ENCODE measurements around the gene PXMP4.

PXMP4 gene

DNA sequence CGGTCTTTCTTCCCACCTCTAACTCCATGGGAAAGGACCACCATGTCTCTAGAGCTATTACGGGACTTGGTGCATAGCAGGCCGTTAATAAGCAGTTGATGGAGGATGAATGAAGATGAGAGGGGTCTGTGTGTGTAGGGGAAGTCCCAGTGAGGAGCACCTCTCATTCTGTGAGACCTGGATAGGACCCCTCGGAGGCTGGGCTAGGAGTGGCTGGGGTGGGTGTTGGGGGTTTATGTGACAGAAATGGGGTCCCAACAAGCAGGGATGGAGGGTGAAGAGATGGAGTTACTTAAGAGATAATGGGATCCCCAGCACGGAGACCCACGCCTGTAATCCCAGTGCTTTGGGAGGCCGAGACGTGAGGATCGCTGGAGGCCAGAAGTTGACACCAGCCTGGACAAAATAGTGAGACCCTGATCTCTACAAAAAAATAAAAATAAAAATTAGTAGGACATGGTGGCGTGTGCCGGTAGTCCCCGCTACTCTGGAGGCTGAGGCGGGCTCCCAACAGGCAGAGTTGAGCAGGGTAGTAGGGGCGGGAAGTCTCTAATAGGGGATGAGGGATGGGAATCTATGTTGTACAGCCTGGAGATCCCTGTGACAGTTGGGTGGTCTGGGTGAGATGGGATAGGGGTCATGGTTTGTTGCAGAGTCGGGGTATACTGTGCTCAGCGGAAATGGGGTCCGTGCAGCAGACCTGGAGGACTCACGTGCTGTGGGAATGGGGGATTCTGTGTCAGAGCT, 11.0 kb upstream of the PXMP4 start:
- no peak for FAIRE-seq

GRCh38 chr20:33729101-33729500, 9.0 kb upstream of the PXMP4 start:
- FAIRE-seq, result no peak

DNA sequence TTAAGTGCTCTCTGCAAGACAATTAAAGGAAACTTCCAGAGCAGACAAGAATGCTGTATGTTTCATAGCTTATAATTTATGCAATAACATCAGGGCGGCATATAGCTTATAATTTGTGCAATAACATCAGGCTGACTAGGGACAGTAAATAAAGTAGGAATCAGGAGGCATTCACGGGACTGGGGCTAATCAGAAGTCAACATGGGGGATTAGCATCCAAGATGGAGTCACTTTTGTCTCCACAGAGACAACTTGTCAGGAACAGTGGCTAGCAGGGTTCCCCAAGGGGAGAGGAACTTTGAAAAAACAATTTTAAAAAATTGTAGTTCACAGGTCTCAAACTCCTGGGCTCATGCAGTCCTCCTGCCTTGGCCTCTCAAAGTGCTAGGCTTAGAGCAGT, 8.4 kb upstream of the PXMP4 start:
- no peak for FAIRE-seq

- FAIRE-seq, result no peak
Observed at GRCh38 chr20:33727806-33728205, 7.7 kb upstream of the PXMP4 start.

GRCh38 chr20:33727115-33727479, 7.0 kb upstream of the PXMP4 start:
- FAIRE-seq, result no peak

- FAIRE-seq, result no peak
Observed at GRCh38 chr20:33725607-33726264, 5.6 kb upstream of the PXMP4 start.

GRCh38 chr20:33724439-33725094, 4.5 kb upstream of the PXMP4 start:
- no peak for FAIRE-seq

DNA sequence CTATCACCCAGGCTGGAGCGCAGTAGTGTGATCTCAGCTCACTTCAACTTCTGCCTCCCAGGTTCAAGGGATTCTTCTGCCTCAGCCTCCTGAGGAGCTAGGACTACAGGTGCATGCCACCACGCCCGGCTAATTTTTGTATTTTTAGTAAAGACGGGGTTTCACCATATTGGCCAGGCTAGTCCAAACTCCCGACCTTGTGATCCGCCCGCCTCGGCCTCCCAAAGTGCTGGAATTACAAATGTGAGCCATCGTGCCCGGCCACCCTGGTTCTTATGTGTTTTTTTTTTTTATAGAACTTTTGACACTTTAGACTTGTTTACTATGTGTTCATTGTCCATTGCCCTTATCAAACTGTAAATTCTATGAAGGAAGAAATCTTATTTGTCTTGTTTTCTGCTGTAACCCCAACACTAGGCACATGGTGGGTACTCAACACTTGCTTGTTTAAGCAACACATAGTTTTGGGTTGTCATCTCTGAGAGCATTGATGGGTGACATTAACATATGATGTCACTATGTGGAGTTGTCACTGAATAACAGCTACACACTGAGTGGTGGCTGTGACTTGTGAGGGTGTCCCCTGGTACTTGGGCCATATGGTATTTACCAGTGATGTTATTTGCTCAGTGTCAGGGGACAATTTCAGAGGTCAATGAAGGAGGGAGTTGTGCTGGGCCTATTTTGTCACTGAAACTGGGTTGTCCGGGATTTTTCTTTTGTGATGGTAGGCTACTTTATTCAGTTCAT, 1.5 kb upstream of the PXMP4 start:
- no peak for FAIRE-seq

DNA sequence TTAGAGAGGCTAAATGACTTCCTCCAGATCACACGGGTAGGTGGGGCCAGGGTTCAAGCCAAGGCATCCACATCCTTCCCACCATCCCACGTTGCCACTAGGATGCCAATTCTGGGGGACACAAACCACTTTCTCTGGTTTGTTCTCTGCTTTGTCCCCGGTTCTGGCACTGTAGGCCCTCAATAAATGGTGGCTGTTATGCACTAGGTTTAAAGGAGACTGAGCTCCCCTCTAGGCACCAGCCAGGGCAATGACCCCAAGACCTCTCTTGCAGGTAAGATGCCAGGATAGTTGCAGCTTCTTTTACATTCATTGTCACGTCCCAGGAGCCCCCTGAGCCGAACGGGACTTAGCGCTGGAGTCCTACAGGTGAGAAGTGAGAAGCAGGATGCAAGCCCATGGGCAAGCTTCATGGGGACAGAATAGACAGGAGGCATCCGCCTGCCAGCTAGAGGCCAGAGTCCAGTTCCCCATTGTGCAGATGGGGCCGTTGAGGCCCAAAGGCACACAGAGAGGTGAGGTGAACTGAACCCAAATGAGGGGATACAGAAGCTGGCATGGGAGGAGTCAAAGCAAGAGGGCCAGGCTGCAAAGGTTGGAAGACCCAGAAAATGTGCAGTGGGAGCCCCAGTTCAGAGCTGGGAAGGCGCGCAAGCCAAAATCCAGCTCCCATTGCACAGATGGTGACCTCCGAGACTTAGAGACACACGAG, 677 bp downstream of the PXMP4 start:
- no peak for FAIRE-seq

GRCh38 chr20:33716498-33716897, 3.6 kb downstream of the PXMP4 start:
- FAIRE-seq, result no peak

DNA sequence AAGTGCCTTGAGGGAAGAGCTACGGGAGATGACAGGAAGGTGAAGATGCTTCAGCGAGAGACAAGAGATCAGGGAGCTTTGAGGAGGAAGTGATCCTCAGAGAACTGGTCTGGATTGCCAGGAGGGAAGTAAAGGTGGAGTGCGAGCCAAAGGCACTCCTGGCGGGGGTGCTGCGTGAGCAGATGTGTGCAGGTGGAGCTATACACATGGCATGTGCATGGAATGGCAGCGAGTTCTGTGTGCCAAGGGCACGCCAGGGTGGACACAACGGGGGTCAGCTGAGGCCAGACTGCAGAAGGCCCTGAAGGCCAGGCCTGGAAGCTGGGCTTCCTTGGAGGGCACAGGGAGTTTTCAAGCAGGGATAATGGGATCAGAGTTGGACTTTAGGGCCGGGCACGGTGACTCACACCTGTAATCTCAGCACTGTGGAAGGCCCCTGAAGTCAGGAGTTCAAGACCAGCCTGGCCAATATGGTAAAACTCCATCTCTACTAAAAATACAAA, 6.2 kb downstream of the PXMP4 start:
- FAIRE-seq, result no peak

DNA sequence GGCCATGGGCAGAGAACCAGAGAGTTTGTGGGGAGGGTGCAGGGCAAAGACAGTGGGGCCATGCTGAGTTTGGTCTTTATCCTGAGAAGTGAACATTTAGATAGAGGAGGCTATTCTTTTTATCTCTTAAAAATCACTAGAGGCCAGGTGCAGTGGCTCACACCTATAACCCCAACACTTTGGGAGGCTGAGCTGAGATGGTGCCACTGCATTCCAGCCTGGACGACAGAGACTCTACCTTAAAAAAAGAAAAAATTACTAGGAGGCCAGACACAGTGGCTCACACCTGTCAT, 8.7 kb downstream of the PXMP4 start:
- no peak for FAIRE-seq

DNA sequence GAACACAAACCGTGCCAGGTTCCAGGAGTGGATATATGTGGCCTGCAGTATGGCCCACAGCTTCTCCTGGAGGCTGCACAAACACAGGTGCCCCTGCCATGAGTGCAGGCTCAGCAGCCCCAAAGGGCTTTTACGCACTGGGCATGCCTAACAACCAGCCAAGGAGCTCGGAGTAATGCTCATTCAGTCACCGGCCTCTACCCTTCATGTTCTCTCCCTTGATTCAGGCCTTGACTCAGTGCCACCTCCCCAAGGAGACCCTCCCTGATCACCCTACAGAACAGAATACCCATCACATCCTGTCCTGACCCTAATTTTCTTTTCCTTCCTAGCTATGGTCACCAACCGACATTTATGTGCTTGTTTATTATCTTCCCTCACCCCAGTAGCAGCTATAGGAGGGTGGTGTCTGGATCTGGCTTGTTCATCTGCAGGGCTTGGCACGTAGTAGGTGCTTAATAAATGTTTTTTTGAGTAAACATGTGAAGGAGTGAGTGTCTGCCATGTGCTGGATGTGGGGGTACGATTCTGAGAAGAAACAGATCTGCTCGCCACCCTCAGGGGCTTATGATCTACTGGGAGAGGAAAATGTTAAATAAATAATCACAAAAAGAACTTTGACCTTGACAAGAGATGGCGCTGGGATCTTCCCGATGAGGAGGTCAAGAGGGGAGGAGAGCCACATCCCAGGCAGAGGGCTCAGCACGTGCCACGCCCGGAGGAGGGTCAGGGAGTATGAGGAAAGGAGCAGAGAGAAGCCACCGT, 9.2 kb downstream of the PXMP4 start:
- no peak for FAIRE-seq

DNA sequence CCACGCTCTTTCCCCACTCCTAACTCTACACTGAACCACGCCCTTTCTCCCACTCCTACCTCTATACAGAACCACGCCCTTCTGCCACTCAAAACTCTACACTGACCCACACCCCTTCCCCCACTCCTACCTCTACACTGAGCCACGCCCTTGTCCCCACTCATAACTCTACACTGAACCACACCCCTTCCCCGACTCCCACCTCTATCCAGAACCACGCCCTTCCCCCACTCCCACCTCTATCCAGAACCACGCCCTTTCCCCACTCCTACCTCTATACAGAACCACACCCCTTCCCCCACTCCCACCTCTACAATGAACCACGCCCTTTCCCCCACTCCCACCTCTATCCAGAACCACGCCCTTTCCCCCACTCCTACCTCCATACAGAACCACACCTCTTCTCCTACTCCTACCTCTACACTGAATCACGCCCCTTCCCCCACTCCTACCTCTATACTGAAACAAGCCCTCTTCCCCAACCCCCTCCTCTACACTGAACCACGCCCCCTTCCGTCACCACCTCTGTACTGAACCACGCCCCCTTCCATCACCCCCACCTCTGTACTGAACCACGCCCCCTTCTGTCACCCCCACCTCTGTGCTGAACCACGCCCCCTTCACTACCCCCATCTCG, 10.1 kb downstream of the PXMP4 start:
- no peak for FAIRE-seq

DNA sequence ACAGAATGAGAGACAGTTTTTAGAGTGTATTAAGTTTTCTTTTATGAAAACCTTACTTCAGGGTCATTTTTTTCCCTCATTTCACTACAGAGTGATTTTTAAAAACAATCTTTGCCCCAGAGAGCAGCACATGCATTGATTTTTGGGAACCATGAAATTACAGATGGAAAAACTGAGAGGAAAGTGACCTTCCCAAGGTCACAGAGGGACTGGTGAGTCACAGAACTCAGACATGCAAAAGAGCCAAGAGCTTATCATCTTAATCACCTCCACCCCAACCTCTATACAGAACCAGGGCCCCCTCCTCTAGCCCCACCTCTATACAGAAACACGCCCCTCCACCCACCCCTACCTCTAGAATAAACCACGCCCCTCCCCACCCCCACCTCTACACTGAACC, 10.7 kb downstream of the PXMP4 start:
- no peak for FAIRE-seq

DNA sequence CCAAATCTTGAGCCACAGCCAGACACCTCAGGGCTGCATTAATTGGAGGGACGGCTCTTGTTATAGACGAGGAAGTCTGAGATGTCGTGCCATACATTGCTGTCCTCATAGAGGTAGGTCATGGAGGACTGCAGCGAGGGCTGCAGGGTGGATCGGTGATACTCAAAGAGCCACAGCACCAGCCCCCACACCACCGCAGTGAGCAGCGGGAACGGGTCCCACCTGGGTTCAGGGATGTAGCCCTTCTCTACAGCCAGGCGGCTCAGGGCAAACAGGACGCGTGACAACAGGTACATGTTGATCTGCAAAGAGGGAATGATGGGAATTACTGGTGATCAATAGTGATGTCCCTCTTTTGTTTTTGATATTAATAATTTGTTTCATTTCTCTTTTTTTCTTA, 12.4 kb downstream of the PXMP4 start:
- FAIRE-seq, result no peak

- no peak for FAIRE-seq
Observed at GRCh38 chr20:33704197-33704924, 15.7 kb downstream of the PXMP4 start.

- FAIRE-seq, result no peak
Observed at GRCh38 chr20:33703498-33704137, 16.5 kb downstream of the PXMP4 start.

DNA sequence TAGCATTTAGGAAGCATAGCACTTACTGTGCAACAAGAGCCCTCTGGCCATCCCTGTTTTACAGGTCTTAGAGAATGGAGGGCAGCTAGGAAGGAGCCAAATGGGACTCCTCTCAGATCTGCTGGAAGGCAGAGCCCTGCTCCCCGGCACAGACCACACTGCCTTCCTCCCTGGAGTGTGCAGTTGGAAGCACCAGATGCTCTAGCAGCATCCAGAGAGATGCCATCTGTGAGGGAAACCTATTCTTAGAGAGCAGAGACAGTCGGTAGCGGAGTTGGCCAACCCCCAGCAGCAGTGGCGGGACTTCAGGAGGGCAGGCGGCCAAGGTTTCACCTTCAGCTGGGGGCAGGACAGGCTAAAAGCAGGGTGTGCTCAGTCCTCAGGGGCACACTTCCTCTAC, 17.2 kb downstream of the PXMP4 start:
- FAIRE-seq, result no peak
